Breast epithelium (tissue), 3 donors: ENCODE measurements around the gene PRSS23.

Experiments
- CTCF ChIP-seq, 3 donors: fragments of 450-650 bp; IDR thresholded peaks; one replicate each; pipeline ENCODE4 v1.5.1; 2016 to 2017; ENCODE audit warnings: antibody characterized with exemption in 3 of 3, mild to moderate bottlenecking in 3 of 3, moderate library complexity in 3 of 3
- POLR2A ChIP-seq: fragments of 450-650 bp; IDR thresholded peaks from one replicate; pipeline ENCODE4 v1.6.1; 2016; ENCODE audit warnings: antibody characterized with exemption, mild to moderate bottlenecking, moderate library complexity

GRCh38 chr11:86792150-86792549, 8.2 kb upstream of the PRSS23 start:
- TF ChIP-seq CTCF (IDR thresholded peaks at IDR 0.05) (no peak), POLR2A (no peak)
